GM18951 (cell line): Measurements from ENCODE around the gene FOXL3.

Experiments
- POLR2A ChIP-seq: IDR thresholded peaks from 4 replicates; pipeline ENCODE4 v1.6.1; 2011; ENCODE audit warnings: mild to moderate bottlenecking; ENCODE audit not compliant: insufficient read length, insufficient read depth; ENCODE audit errors: extremely low read depth
- in situ Hi-C: fragments of 300-500 bp; cut with MboI; formaldehyde crosslinking; loops from one replicate; pipeline ENCODE4 v1.12.0; 2022; ENCODE audit warnings: low sequenced_read_pairs, mixed read lengths, inconsistent platforms; ENCODE audit not compliant: unreplicated experiment

Gene FOXL3

DNA sequence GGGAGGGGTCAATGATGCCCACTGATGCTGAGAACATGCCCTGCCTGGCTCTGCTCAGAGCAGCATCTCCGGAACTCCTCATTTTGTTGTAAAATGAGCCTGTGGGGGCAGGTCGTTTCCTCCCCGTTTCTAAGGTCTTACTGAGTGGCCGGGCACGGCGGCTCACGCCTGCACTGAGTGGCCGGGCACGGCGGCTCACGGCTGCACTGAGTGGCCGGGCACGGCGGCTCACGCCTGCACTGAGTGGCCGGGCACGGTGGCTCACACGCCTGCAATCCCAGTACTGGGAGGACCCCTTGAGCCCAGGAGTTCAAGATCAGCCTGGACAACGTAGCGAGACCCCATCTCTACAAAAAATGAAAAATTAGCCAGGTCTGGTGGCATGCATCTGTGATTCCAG is 39.0 kb upstream of the FOXL3 start:
- TF ChIP-seq POLR2A, result no peak
- in situ Hi-C loops, result no loop called here

DNA sequence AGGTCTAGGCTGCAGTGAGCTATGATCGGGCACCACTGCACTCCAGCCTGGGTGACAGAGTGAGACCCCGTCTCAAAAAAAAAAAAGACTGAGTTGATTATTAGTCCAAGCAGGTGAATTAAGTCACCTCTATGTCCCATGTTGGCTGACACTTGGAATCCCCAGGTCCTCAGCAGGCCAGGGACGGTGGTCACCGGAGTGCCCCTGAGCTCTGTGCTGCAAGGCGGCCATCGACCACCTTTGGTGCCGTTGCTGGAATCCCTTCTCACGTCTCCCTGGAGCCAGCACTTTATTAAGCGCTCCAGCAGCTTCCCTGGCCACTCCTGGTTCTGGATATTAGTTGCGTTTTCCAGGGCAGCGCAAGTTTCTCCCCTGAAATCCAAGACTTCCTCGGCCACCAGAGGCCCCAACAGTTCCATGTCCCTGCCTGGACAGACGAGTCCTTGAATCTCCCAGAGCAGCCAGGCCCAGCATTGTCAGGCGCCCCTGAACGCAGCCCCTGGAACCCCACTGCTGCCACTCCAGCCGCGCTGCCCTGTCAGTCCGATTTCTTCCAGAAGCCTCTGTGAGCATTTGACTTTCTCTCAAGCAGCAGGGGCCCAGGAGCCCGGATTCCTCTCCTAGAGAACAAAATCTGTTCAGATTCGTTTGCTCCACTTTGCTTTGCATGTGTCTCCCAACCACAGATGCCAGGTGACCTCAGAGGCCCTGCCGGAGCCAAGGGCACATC is 38.4 kb upstream of the FOXL3 start:
- in situ Hi-C loops, result no loop called here
- no peak for TF ChIP-seq POLR2A

DNA sequence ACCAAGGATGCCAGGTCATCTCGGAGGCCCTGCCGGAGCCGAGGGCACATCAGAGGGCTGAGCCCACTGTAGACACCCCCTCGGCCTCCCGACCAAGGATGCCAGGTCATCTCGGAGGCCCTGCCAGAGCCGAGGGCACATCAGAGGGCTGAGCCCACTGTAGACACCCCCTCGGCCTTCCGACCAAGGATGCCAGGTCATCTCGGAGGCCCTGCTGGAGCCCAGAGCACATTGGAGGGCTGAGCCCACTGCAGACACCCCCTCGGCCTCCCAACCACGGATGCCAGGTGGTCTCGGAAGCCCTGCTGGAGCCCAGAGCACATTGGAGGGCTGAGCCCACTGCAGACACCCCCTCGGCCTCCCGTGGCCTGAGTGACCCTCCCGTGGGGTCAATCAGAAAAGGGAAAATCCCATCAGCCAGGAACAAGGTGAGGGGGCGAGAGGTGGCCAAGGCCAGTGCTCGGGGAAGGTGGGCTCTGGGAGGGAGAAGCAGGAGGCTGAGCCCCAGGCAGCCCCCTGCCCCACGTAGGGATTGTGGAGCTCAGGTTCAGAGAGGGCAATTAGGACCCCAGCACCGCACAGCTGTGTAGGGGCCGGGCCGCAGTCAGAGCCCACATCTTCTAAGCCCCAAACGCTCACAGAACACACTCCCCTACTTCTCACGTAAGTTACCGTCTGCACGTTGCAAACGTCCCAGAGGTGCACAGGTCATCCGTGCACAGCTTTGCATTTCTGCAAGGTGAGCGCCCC is 37.6 kb upstream of the FOXL3 start:
- no peak for TF ChIP-seq POLR2A

DNA sequence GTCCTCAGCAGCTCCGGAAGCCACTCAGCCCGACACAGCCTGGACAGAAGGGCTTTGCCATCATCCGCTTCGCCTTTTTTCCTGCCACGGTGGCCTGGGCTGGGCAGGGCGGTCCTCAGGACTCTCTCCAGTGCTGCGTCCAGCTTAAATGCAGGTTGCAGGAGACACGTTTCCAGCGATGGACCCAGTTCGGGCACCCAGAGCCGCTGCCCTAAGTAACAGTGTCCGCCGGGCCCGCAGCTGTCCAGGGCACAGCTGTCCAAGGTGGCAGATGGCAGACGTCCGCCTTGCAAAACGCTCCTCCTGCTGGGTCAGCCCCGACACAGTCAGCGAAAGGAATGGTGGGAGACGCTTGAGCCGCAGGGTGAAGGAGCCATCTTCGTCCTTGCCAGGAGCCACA is 37.0 kb upstream of the FOXL3 start:
- TF ChIP-seq POLR2A, result no peak
- in situ Hi-C loops, result no loop called here

More for the DNA sequence above, 37.6 kb upstream of the FOXL3 start:
- in situ Hi-C loops, result no loop called here

DNA sequence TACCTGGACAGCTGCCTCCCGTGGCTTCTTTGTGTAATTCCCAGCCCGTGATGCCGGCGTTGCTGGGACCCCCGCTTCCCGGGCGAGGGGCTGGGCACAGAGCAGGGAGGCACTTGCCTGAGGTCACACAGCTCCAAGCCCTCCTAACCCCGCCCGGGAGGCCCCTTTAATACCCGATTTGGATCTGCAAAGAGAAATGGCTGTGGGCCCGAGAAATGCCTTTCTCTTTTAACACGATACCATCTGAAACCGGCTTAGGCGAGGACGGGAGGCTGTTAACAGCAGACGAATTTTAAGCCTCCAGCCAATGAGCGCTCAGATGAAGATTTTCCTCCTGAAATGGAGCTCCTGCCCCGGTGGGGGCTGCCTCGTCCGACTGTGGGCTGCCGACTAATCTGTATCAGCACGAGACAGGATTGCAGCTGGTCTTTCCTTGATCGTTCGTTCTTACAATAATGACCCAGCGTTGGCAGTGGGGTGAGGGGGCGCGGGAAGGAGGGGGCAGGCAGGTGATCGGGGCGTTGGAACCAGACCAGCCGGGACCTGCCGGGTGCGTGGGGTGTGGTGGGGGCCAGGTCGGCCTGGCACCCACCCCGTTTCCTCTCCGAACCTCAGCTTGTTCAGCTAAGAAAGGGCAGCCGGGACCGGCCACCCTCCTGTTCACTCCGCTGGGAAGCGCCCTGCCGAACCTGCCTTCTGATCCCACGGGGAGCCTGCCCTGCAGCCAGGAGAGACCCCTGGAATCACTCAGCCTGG is 36.2 kb upstream of the FOXL3 start:
- in situ Hi-C loops, result no loop called here
- TF ChIP-seq POLR2A, result no peak

DNA sequence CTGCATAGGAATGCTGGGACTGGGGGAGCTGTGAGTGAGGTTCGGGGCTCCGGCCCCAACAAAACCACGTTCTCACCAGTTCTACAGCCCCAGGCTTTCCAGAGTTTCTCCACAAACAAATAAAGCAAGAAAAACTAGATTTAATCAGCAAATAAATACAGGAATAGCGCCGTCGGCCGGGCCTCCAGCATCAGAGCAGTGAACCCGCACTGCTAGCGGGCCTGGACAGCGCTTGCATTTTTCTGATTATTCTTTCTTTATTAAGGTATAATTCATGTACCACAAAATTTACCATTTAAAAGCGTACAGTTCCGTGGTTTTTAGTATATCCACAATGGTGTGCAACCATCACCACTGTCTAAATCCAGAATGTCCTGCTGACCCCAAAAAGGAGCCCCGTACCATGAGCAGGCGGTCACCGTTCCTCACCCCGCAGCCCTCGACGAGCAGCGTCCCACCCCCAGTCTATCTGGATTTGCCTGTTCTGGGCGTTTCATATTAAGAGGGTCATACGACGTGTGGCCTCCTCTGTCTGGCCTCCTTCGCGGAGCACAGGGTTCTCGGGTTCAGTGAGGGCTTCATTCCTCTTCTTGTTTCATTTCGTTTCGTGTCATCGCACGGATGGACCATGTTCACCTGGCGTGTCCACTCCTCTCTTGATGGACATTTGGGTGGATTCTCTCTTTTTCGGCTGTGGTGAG is 35.5 kb upstream of the FOXL3 start:
- TF ChIP-seq POLR2A, result no peak
- in situ Hi-C loops, result no loop called here

DNA sequence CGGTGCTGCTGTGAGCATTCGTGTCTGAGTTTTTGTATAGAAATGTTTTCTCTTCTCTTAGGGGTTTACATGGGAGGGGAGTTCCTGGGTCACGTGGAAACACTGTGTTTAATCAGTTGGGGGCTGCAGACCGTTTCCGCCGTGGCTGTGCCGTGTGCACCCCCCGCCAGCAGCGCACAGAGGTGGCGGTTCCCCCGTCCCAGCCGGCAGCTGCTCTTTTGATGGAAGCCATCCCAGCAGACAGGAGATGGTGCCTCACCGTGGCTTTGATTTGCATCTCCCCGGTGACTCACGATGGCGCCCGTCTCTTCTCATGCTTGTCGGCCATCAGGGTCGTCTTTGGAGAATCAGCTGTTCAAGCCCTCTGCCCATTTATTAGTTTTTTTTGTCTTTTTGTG is 34.9 kb upstream of the FOXL3 start:
- TF ChIP-seq POLR2A, result no peak
- in situ Hi-C loops, result no loop called here

DNA sequence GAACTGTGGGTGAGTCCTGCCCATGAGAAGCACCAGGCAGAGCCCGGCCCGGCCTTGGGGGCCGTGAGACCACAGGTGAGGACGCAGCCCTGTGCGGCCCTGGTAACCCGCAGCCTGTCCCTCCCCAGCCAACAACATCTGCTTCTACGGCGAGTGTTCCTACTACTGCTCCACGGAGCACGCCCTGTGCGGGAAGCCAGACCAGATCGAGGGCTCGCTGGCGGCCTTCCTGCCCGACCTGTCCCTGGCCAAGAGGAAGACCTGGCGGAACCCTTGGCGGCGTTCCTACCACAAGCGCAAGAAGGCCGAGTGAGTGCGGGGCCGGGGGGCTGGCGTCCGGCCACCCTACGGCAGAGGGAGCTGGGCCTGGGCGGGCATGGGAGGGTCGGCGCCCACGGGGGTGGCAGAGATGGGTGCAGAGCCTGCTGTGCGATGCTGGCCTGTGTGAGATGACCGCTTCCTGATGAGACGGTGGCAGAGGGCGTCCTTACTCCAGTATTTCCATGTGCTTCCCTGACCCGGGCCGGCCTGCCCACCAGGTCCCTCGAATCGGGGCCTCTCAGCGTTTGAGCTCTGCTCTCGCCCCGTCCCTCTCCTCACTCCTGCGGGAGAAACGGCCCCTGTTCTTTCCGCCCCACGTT is 34.1 kb upstream of the FOXL3 start:
- in situ Hi-C loops, result no loop called here
- TF ChIP-seq POLR2A, result no peak

DNA sequence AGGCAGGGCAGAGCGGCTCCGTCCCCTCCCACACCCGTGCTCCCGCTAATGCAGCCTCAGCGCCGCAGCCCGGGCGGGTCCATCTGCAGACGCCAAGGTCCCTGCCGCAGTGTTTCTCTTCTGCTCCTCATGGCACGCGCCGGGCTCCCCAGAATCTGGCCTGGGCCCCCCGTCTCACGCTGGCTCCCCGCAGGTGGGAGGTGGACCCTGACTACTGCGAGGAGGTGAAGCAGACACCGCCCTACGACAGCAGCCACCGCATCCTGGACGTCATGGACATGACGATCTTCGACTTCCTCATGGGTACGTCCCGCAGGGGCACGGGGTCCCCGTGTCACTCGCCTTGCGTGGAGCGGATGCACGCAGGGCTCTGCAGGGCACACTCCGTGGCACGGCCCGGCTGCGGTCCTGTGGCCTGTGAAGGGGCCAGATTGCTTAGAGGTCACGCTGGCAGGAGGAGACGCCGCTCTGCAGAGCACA is 33.5 kb upstream of the FOXL3 start:
- no peak for TF ChIP-seq POLR2A
- in situ Hi-C loops, result no loop called here

DNA sequence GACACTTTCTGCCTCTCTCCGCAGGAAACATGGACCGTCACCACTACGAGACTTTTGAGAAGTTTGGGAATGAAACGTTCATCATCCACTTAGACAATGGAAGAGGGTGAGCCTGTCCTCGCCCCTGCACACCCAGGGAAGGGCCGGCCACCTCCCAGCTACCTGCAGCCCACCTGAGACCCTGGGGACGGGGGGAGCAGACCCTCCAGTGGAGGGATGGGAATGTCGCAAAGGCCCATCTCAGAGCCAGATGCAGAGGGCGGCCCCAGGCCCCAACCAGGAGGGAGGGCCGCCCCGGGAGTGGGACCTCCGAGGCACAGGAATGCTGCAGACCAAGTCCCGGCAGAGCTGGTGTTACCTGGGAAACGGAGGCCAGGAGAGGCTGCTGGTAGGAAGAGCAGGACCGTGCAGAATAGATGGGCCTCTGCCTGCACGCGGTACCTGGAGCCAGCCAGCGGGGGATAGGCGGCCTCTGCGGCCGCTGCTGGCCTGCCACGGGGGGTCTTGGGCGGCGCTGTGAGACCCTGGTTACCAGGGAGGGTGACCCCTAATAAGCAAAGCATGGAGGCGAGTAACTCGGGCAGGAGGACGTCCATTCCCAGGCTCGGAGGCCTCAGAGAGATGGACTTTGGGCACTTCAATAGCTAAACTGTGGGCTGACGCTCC is 32.9 kb upstream of the FOXL3 start:
- TF ChIP-seq POLR2A, result no peak
- in situ Hi-C loops, result no loop called here

DNA sequence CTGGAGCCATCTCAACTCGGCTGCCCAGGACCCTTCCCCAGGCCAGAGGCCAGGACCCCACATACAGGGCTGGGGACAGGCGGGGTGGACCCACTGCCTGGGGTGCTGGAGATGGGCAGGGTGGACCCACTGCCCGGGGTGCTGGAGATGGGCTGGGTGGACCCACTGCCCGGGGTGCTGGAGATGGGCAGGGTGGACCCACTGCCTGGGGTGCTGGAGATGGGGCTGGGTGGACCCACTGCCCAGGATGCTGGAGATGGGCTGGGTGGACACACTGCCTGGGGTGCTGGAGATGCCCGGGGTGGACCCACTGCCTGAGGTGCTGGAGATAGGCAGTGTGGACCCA is 32.4 kb upstream of the FOXL3 start:
- in situ Hi-C loops, result no loop called here
- TF ChIP-seq POLR2A, result no peak

DNA sequence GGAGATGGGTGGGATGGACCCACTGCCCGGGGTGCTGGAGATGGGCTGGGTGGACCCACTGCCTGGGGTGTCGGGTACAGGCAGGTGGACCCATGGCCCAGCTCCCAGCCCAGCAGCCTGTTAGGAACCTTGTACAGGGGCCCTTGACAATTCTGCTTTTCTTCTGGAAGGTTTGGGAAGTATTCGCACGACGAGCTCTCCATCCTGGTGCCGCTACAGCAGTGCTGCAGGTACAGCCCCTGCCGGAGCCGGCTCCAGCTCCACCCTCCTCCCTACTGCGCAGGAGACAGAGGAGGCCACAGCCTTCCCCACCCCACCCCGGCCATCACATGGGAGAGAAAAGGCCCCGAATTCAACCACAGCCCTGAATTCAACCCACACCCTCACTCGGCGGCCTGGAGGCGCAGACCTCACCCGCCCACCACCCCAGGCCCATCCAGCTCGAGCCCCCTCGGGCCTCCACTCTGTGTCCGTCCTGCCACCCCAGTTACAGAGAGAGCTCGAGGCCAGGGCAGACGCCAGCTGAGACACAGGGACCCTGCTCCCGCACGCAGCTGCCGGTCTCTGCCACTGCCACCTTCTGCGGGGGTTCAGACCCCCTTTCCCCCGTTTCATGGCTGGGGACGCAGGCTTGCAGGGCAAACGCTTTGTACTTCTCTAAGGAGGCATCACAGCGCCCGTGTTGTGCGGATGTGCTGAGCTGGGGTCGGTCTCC is 31.3 kb upstream of the FOXL3 start:
- in situ Hi-C loops, result no loop called here
- no peak for TF ChIP-seq POLR2A

DNA sequence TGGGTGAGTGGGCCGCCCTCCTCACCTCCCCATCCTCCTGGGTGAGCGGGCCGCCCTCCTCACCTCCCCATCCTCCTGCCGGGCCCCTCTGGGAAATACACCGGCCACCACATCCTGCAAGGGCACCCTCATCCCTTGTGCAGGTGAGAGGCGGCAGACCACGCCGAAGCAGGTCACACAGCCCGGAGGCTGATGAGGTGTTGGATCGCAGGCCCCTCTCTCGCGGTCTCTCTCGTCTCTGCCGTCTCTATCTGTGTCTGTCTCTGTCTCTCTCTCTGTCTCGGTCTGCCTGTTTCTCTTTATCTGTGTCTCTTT is 30.8 kb upstream of the FOXL3 start:
- in situ Hi-C loops, result no loop called here
- TF ChIP-seq POLR2A, result no peak
